SK-N-SH treated with all-trans-retinoic acid at 6 μM for 48 hours (cell line): ENCODE data around the gene SLC25A6.
A peak's percentile ranks its signal among the peaks of the same experiment; 100 is the strongest.

ENCODE experiments used
- ATAC-seq: fragments of 200-7000 bp; cut with Tn5 transposase; 3 replicates; pipeline ENCODE4 v1.9.1; 2020; ENCODE audit warnings: mild to moderate bottlenecking, moderate library complexity
- ARNTL ChIP-seq: fragments of 450-650 bp; formaldehyde crosslinking; IDR thresholded peaks from 2 replicates; pipeline ENCODE4 v1.5.0; 2020; ENCODE audit warnings: low read depth, mild to moderate bottlenecking, moderate library complexity, borderline replicate concordance
- BACH2 ChIP-seq: fragments of 250-450 bp; sonication (Bioruptor Pico); IDR thresholded peaks from 2 replicates; pipeline ENCODE4 v1.9.0; 2021; ENCODE audit warnings: mild to moderate bottlenecking, borderline replicate concordance
- CSDC2 ChIP-seq: fragments of 250-450 bp; sonication (Bioruptor Pico); IDR thresholded peaks from 2 replicates; pipeline ENCODE4 v1.5.0; 2020; ENCODE audit warnings: mild to moderate bottlenecking, moderate library complexity
- CSRNP3 ChIP-seq: fragments of 250-450 bp; sonication (Bioruptor Pico); IDR thresholded peaks from 2 replicates; pipeline ENCODE4 v1.5.1; 2021; ENCODE audit warnings: mild to moderate bottlenecking, moderate library complexity
- GLIS3 ChIP-seq: fragments of 250-450 bp; sonication (Bioruptor Pico); IDR thresholded peaks from 2 replicates; pipeline ENCODE4 v1.5.0; 2020; ENCODE audit warnings: mild to moderate bottlenecking, moderate library complexity
- ISL1 ChIP-seq: fragments of 250-450 bp; sonication (Bioruptor Pico); IDR thresholded peaks from 2 replicates; pipeline ENCODE4 v2.1.2; 2022; ENCODE audit warnings: mild to moderate bottlenecking, moderate library complexity
- OSR1 ChIP-seq: fragments of 250-450 bp; sonication (Bioruptor Pico); IDR thresholded peaks from 2 replicates; pipeline ENCODE4 v1.8.0; 2022; ENCODE audit warnings: moderate library complexity, mild to moderate bottlenecking, inconsistent platforms
- PATZ1 ChIP-seq: fragments of 250-450 bp; sonication (Bioruptor Pico); IDR thresholded peaks from 2 replicates; pipeline ENCODE4 v1.8.0; 2020; ENCODE audit warnings: mild to moderate bottlenecking, moderate library complexity, borderline replicate concordance
- POU6F1 ChIP-seq: fragments of 250-450 bp; sonication (Bioruptor Pico); IDR thresholded peaks from 2 replicates; pipeline ENCODE4 v1.8.0; 2021; ENCODE audit warnings: low read depth, mild to moderate bottlenecking, moderate library complexity, borderline replicate concordance
- PPARA ChIP-seq: fragments of 250-450 bp; sonication (Bioruptor Pico); IDR thresholded peaks from 2 replicates; pipeline ENCODE4 v1.5.0; 2020; ENCODE audit warnings: mild to moderate bottlenecking, borderline replicate concordance
- SNAI2 ChIP-seq: fragments of 250-450 bp; sonication (Bioruptor Pico); IDR thresholded peaks from 2 replicates; pipeline ENCODE4 v1.5.0; 2020; ENCODE audit warnings: mild to moderate bottlenecking, moderate library complexity
- TCF4 ChIP-seq: fragments of 250-450 bp; sonication (Bioruptor Pico); IDR thresholded peaks from 2 replicates; pipeline ENCODE4 v1.8.0; 2021; ENCODE audit warnings: mild to moderate bottlenecking, moderate library complexity, borderline replicate concordance
- TOX ChIP-seq: fragments of 250-450 bp; sonication (Bioruptor Pico); IDR thresholded peaks from 2 replicates; pipeline ENCODE4 v1.8.0; 2021; ENCODE audit warnings: mild to moderate bottlenecking, moderate library complexity, borderline replicate concordance
- TSHZ2 ChIP-seq: fragments of 250-450 bp; sonication (Bioruptor Pico); IDR thresholded peaks from 2 replicates; pipeline ENCODE4 v1.5.0; 2020; ENCODE audit warnings: mild to moderate bottlenecking, moderate library complexity
- ZFP3 ChIP-seq: fragments of 250-450 bp; sonication (Bioruptor Pico); IDR thresholded peaks from 2 replicates; pipeline ENCODE4 v1.5.0; 2020; ENCODE audit warnings: mild to moderate bottlenecking, moderate library complexity
- ZFP30 ChIP-seq: fragments of 450-650 bp; formaldehyde crosslinking; IDR thresholded peaks from 2 replicates; pipeline ENCODE4 v1.5.0; 2022; ENCODE audit warnings: mild to moderate bottlenecking, moderate library complexity
- ZNF565 ChIP-seq: fragments of 450-650 bp; formaldehyde crosslinking; conservative IDR thresholded peaks from 2 replicates; pipeline ENCODE4 v1.5.0; 2020; ENCODE audit warnings: low read depth, mild to moderate bottlenecking, moderate library complexity
- ZNF70 ChIP-seq: fragments of 450-650 bp; formaldehyde crosslinking; IDR thresholded peaks from 2 replicates; pipeline ENCODE4 v1.5.0; 2020; ENCODE audit warnings: mild to moderate bottlenecking, moderate library complexity
- ZNF8 ChIP-seq: fragments of 450-650 bp; formaldehyde crosslinking; IDR thresholded peaks from 2 replicates; pipeline ENCODE4 v1.5.0; 2020; ENCODE audit warnings: mild to moderate bottlenecking, moderate library complexity

Gene SLC25A6

GRCh38 chrX:1357993-1358392, 33.9 kb downstream of the SLC25A6 start:
- TF ChIP-seq BACH2 (CRISPR knock-in tag): no peak
- no peak for TF ChIP-seq ZNF70 (CRISPR knock-in tag)
- TF ChIP-seq POU6F1: no peak
- TF ChIP-seq ZNF8 (CRISPR knock-in tag): no peak
- TF ChIP-seq TOX (CRISPR knock-in tag): no peak
- TF ChIP-seq PPARA (CRISPR knock-in tag): no peak
- TF ChIP-seq TSHZ2 (CRISPR knock-in tag): no peak
- no peak for TF ChIP-seq CSDC2 (CRISPR knock-in tag)
- no peak for TF ChIP-seq ZFP30
- no peak for TF ChIP-seq PATZ1 (CRISPR knock-in tag)
- no peak for ATAC-seq

- TF ChIP-seq TCF4 (CRISPR knock-in tag) (no peak), BACH2 (CRISPR knock-in tag) (no peak), ISL1 (CRISPR knock-in tag) (no peak), CSDC2 (CRISPR knock-in tag) (no peak), OSR1 (CRISPR knock-in tag) (no peak), ZFP30 (no peak), ZNF70 (CRISPR knock-in tag) (no peak), SNAI2 (no peak), CSRNP3 (CRISPR knock-in tag) (no peak), PATZ1 (CRISPR knock-in tag) (no peak), ZNF8 (CRISPR knock-in tag) (no peak)
- ATAC-seq: peak; percentile 30; the same call in 2 of the 3 replicates
Measured at GRCh38 chrX:1355131-1356046, 36.5 kb downstream of the SLC25A6 start.

- TF ChIP-seq ARNTL (no peak), SNAI2 (no peak), TOX (CRISPR knock-in tag) (no peak), ZFP3 (CRISPR knock-in tag) (no peak), ZFP30 (no peak), TCF4 (CRISPR knock-in tag) (no peak), GLIS3 (CRISPR knock-in tag) (no peak), ZNF8 (CRISPR knock-in tag) (no peak), POU6F1 (no peak), PPARA (CRISPR knock-in tag) (no peak), ZNF565 (CRISPR knock-in tag) (no peak), ISL1 (CRISPR knock-in tag) (no peak), PATZ1 (CRISPR knock-in tag) (no peak)
- ATAC-seq: no peak
Measured at GRCh38 chrX:1354036-1355019, 37.6 kb downstream of the SLC25A6 start.
